AG10803 (cell line): ENCODE results near the gene SMOC2.

Experiments
- DNase-seq: peaks from one replicate; pipeline ENCODE4 v3.0.0; 2010; ENCODE audit warnings: low read depth
- H3K4me3 ChIP-seq: 2 replicates; pipeline ENCODE4 v1.5.1; 2011; ENCODE audit warnings: mild to moderate bottlenecking, low read length, control low read depth
- CTCF ChIP-seq: conservative IDR thresholded peaks from 2 replicates; pipeline ENCODE4 v1.5.1; 2011; ENCODE audit warnings: mild to moderate bottlenecking, low read length, control low read depth, inconsistent platforms

The SMOC2 gene

GRCh38 chr6:168643401-168643800 is 202.4 kb downstream of the SMOC2 start:
- no peak overlapping the region for H3K4me3 ChIP-seq
- no peak for DNase-seq

GRCh38 chr6:168645326-168645725 is 204.3 kb downstream of the SMOC2 start:
- no peak overlapping the region for H3K4me3 ChIP-seq
- no peak for TF ChIP-seq CTCF
- no peak for DNase-seq

More at GRCh38 chr6:168643401-168643800, 202.4 kb downstream of the SMOC2 start:
- TF ChIP-seq CTCF, result no peak

GRCh38 chr6:168647271-168647670 is 206.3 kb downstream of the SMOC2 start:
- DNase-seq, result no peak
- H3K4me3 ChIP-seq, result no peak overlapping the region
- no peak for TF ChIP-seq CTCF

GRCh38 chr6:168648240-168649125 is 207.5 kb downstream of the SMOC2 start:
- H3K4me3 ChIP-seq, result no peak overlapping the region
- TF ChIP-seq CTCF, result no peak
- no peak for DNase-seq

GRCh38 chr6:168649209-168649608 is 208.2 kb downstream of the SMOC2 start:
- DNase-seq, result no peak
- no peak overlapping the region for H3K4me3 ChIP-seq
- no peak for TF ChIP-seq CTCF

- DNase-seq, result no peak
- no peak overlapping the region for H3K4me3 ChIP-seq
- no peak for TF ChIP-seq CTCF
Observed at GRCh38 chr6:168650671-168651111, 209.7 kb downstream of the SMOC2 start.
